Non-pigmented ciliary epithelial cell (primary cell): Measurements from ENCODE around the gene TOGARAM2.

Experiments
- DNase-seq: peaks from one replicate; pipeline ENCODE4 v3.0.0-alpha.2; 2010; ENCODE audit warnings: low read depth

The TOGARAM2 gene

GRCh38 chr2:29054430-29054829, 73.3 kb downstream of the TOGARAM2 start:
- no peak for DNase-seq

- DNase-seq = no peak
Observed at GRCh38 chr2:29055601-29056000, 74.5 kb downstream of the TOGARAM2 start.

- DNase-seq = no peak
Observed at GRCh38 chr2:29056452-29056851, 75.4 kb downstream of the TOGARAM2 start.

- DNase-seq = no peak
Observed at GRCh38 chr2:29057006-29057405, 75.9 kb downstream of the TOGARAM2 start.

- no peak for DNase-seq
Observed at GRCh38 chr2:29059624-29060023, 78.5 kb downstream of the TOGARAM2 start.

GRCh38 chr2:29060441-29060840, 79.3 kb downstream of the TOGARAM2 start:
- no peak for DNase-seq

GRCh38 chr2:29061176-29061575, 80.1 kb downstream of the TOGARAM2 start:
- no peak for DNase-seq

- DNase-seq = no peak
Observed at GRCh38 chr2:29061616-29062015, 80.5 kb downstream of the TOGARAM2 start.

GRCh38 chr2:29062371-29062770, 81.3 kb downstream of the TOGARAM2 start:
- no peak for DNase-seq

- DNase-seq = no peak
Observed at GRCh38 chr2:29063056-29063455, 82.0 kb downstream of the TOGARAM2 start.

GRCh38 chr2:29063646-29064345, 82.7 kb downstream of the TOGARAM2 start:
- DNase-seq = no peak

- no peak for DNase-seq
Observed at GRCh38 chr2:29064346-29064715, 83.2 kb downstream of the TOGARAM2 start.

- no peak for DNase-seq
Observed at GRCh38 chr2:29064746-29065067, 83.6 kb downstream of the TOGARAM2 start.

GRCh38 chr2:29065068-29065811, 84.1 kb downstream of the TOGARAM2 start:
- DNase-seq = no peak

GRCh38 chr2:29066271-29066860, 85.3 kb downstream of the TOGARAM2 start:
- DNase-seq = no peak

GRCh38 chr2:29066997-29067605, 86.0 kb downstream of the TOGARAM2 start:
- DNase-seq = no peak

GRCh38 chr2:29068513-29068912, 87.4 kb downstream of the TOGARAM2 start:
- no peak for DNase-seq

- no peak for DNase-seq
Observed at GRCh38 chr2:29070526-29070925, 89.4 kb downstream of the TOGARAM2 start.

GRCh38 chr2:29071032-29071975, 90.2 kb downstream of the TOGARAM2 start:
- DNase-seq = no peak

GRCh38 chr2:29072251-29072650, 91.2 kb downstream of the TOGARAM2 start:
- DNase-seq = no peak

- no peak for DNase-seq
Observed at GRCh38 chr2:29072971-29073725, 92.0 kb downstream of the TOGARAM2 start.
